GM23338 (cell line): ENCODE results near the gene HGFAC. TPM values are rescaled to one million over a fixed set of nuclear protein-coding genes. Genes with fewer than 3 reads are reported as not detected.
A peak's percentile ranks its signal among the peaks of the same experiment; 100 is the strongest.

Experiments used
- ATAC-seq: fragments of 200-7000 bp; cut with Tn5 transposase; 3 replicates; pipeline ENCODE4 v1.9.1; 2020
- DNase-seq: peaks from one replicate; pipeline ENCODE4 v3.0.0-alpha.2; 2015; ENCODE audit warnings: low spot score
- H2AFZ ChIP-seq: fragments of 200-600 bp; sonication (generic); 2 replicates; pipeline ENCODE4 v1.8.0; 2016; ENCODE audit warnings: antibody characterized with exemption, mild to moderate bottlenecking, moderate library complexity
- H3F3A ChIP-seq: fragments of 200-600 bp; sonication (generic); replicated peaks from 2 replicates; pipeline ENCODE4 v1.8.0; 2017; ENCODE audit warnings: antibody characterized with exemption, mixed run types, low read depth
- H3K27ac ChIP-seq: fragments of 200-600 bp; sonication (generic); 2 replicates; pipeline ENCODE4 v1.6.1; 2016; ENCODE audit warnings: low read depth
- H3K27me3 ChIP-seq: fragments of 200-600 bp; sonication (generic); 2 replicates; pipeline ENCODE4 v1.8.0; 2016; ENCODE audit warnings: mild to moderate bottlenecking, mixed run types, moderate library complexity; ENCODE audit not compliant: insufficient read depth
- H3K36me3 ChIP-seq: fragments of 200-600 bp; sonication (generic); 2 replicates; pipeline ENCODE4 v1.8.0; 2016; ENCODE audit warnings: mild to moderate bottlenecking; ENCODE audit not compliant: insufficient read depth
- H3K4me1 ChIP-seq: fragments of 200-600 bp; sonication (generic); 2 replicates; pipeline ENCODE4 v1.8.0; 2016; ENCODE audit warnings: mild to moderate bottlenecking, moderate library complexity; ENCODE audit not compliant: insufficient read depth
- H3K4me2 ChIP-seq: fragments of 200-600 bp; sonication (generic); 2 replicates; pipeline ENCODE4 v1.7.1; 2017; ENCODE audit warnings: mixed run types
- H3K4me3 ChIP-seq: fragments of 200-600 bp; sonication (generic); 2 replicates; pipeline ENCODE4 v1.6.1; 2016; ENCODE audit warnings: mixed run types
- H3K79me2 ChIP-seq: fragments of 200-600 bp; sonication (generic); replicated peaks from 2 replicates; pipeline ENCODE4 v1.8.0; 2017; ENCODE audit warnings: mild to moderate bottlenecking; ENCODE audit not compliant: insufficient read depth
- H3K9me2 ChIP-seq: fragments of 200-600 bp; sonication (generic); 2 replicates; pipeline ENCODE4 v1.8.0; 2017; ENCODE audit not compliant: insufficient read depth
- H4K20me1 ChIP-seq: fragments of 200-600 bp; sonication (generic); replicated peaks from 2 replicates; pipeline ENCODE4 v1.8.0; 2017; ENCODE audit warnings: mild to moderate bottlenecking; ENCODE audit not compliant: insufficient read depth
- H3K27ac Mint-ChIP-seq: 2 replicates; pipeline ENCODE4 v1.8.0; 2020; ENCODE audit warnings: inconsistent platforms, mild to moderate bottlenecking, moderate library complexity, mixed read lengths
- H3K27me3 Mint-ChIP-seq: 3 replicates; pipeline ENCODE4 v1.8.0; 2022; ENCODE audit warnings: low read depth, mild to moderate bottlenecking, moderate library complexity, mixed read lengths, inconsistent platforms; ENCODE audit not compliant: insufficient read depth, poor library complexity
- H3K36me3 Mint-ChIP-seq: 3 replicates; pipeline ENCODE4 v1.8.0; 2021; ENCODE audit warnings: low read depth, mild to moderate bottlenecking, inconsistent platforms, moderate library complexity, mixed read lengths
- H3K4me1 Mint-ChIP-seq: 3 replicates; pipeline ENCODE4 v1.8.0; 2020; ENCODE audit warnings: mild to moderate bottlenecking, inconsistent platforms, mixed read lengths
- H3K4me3 Mint-ChIP-seq: 3 replicates; pipeline ENCODE4 v1.8.0; 2021; ENCODE audit warnings: moderate library complexity, mild to moderate bottlenecking, inconsistent platforms, mixed read lengths
- H3K9me3 Mint-ChIP-seq: 3 replicates; pipeline ENCODE4 v1.8.0; 2020; ENCODE audit warnings: moderate library complexity, mild to moderate bottlenecking, inconsistent platforms, mixed read lengths
- CREB1 ChIP-seq: fragments of 250-450 bp; sonication (Bioruptor Pico); IDR thresholded peaks from 2 replicates; pipeline ENCODE4 v1.5.0; 2020; ENCODE audit warnings: low read depth, mild to moderate bottlenecking, moderate library complexity
- EZH2 ChIP-seq: fragments of 200-600 bp; sonication (generic); IDR thresholded peaks from one replicate; pipeline ENCODE4 v1.8.0; 2017; ENCODE audit warnings: antibody characterized with exemption, mild to moderate bottlenecking, low read depth; ENCODE audit not compliant: unreplicated experiment
- EZH2phosphoT487 ChIP-seq: fragments of 200-600 bp; sonication (generic); IDR thresholded peaks from one replicate; pipeline ENCODE4 v1.8.1; 2018; ENCODE audit warnings: antibody characterized with exemption; ENCODE audit not compliant: unreplicated experiment
- NANOG ChIP-seq: IDR thresholded peaks from 2 replicates; pipeline ENCODE4 v1.6.1; 2016; ENCODE audit warnings: antibody characterized with exemption, borderline replicate concordance
- POLR2AphosphoS5 ChIP-seq: IDR thresholded peaks from 2 replicates; pipeline ENCODE4 v1.6.1; 2016; ENCODE audit warnings: antibody characterized with exemption, low read depth
- ZNF114 ChIP-seq: fragments of 250-450 bp; sonication (Bioruptor Pico); IDR thresholded peaks from 2 replicates; pipeline ENCODE4 v1.5.0; 2020; ENCODE audit warnings: mild to moderate bottlenecking, moderate library complexity
- ZNF331 ChIP-seq: fragments of 250-450 bp; sonication (Bioruptor Pico); IDR thresholded peaks from 2 replicates; pipeline ENCODE4 v1.5.0; 2020; ENCODE audit warnings: low read depth, mild to moderate bottlenecking, moderate library complexity
- polyA plus RNA-seq: library from polyadenylated mRNA; unstranded; fragments of >200 nt; fragmentation: Nextera tagmentation; extraction: Ambion mirVana; gene quantifications from 2 replicates; pipeline ENCODE4 v1.2.1, GENCODE V29; 2016
- total RNA-seq: library from RNA; depleted of rRNA; stranded (reverse); fragments of >200 nt; shearing (Covaris generic); gene quantifications from 2 replicates; pipeline ENCODE4 v1.2.3, GENCODE V29; 2014
- TF ChIP-seq, protein P1 (sequence below): fragments of 250-450 bp; sonication (Bioruptor Pico); IDR thresholded peaks from 2 replicates; pipeline ENCODE4 v1.5.0; 2020; ENCODE audit warnings: mild to moderate bottlenecking, moderate library complexity
- TF ChIP-seq, protein P2 (sequence below): IDR thresholded peaks from one replicate; pipeline ENCODE4 v1.6.1; 2018; ENCODE audit warnings: antibody characterized with exemption; ENCODE audit not compliant: unreplicated experiment
- TF ChIP-seq, protein P3 (sequence below): IDR thresholded peaks from 2 replicates; pipeline ENCODE4 v1.6.1; 2016; ENCODE audit warnings: antibody characterized with exemption

Gene HGFAC
- total and polyA plus RNA-seq, 2 experiments from 2014 or later: 0.94 TPM; not detected in 1

DNA sequence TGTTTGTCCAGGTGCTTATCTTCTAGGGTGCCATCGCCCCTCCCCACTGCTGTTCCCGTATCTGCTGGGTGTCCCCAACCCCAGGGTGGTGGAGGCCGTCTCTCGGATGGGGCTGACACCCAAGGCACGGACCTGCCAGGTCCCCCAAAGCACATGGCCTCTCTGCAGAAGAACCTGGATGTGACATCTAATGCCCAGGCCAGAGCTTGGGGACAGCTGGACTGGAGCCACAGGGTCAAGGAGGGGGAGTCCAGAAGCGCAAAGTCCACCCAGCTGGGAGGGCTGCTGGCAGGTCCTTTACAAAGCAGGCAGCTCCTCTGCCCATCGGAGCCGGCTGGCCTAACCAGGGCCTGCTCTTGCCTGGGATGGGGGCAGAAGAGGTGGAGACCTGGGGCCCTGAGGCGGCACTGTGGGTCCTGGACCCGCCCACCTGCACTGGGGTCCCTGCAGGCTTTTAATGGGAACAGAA, 20.6 kb downstream of the HGFAC start:
- ATAC-seq (peak; percentile 4), DNase-seq (no peak)
- H3K27me3 ChIP-seq: peaks cover 42% of the 10 kb centered on the region
- no peak overlapping the region for H3K27ac ChIP-seq
- Mint-ChIP-seq H3K4me1 (no peaks in the 10 kb centered on the region; the same call in 2 of the 3 replicates), H3K9me3 (peaks cover 4% of the 10 kb centered on the region; the same call in 2 of the 3 replicates), H3K27ac (no peak overlapping the region), H3K4me3 (peak overlapping the region; percentile 54; the same call in 2 of the 3 replicates), H3K27me3 (peaks cover 58% of the 10 kb centered on the region), H3K36me3 (no peaks in the 10 kb centered on the region)
- H3K36me3 ChIP-seq: no peaks in the 10 kb centered on the region
- no peak overlapping the region for H2AFZ ChIP-seq
- H3K4me1 ChIP-seq: no peaks in the 10 kb centered on the region; the same call in 1 of the 2 replicates
- H3K4me2 ChIP-seq: 0 out of 2 replicates have a peak overlapping the region, but pooled peaks have one; percentile 67
- no peaks in the 10 kb centered on the region for H3F3A ChIP-seq
- no peaks in the 10 kb centered on the region for H4K20me1 ChIP-seq
- H3K4me3 ChIP-seq: no peak overlapping the region
- no peaks in the 10 kb centered on the region for H3K79me2 ChIP-seq
- TF ChIP-seq EZH2phosphoT487 (no peak), CREB1 (CRISPR knock-in tag) (no peak), EZH2 (no peak), POLR2AphosphoS5 (no peak), ZNF331 (CRISPR knock-in tag) (no peak), ZNF114 (CRISPR knock-in tag) (no peak), NANOG (no peak)
- TF ChIP-seq, protein P1, sequence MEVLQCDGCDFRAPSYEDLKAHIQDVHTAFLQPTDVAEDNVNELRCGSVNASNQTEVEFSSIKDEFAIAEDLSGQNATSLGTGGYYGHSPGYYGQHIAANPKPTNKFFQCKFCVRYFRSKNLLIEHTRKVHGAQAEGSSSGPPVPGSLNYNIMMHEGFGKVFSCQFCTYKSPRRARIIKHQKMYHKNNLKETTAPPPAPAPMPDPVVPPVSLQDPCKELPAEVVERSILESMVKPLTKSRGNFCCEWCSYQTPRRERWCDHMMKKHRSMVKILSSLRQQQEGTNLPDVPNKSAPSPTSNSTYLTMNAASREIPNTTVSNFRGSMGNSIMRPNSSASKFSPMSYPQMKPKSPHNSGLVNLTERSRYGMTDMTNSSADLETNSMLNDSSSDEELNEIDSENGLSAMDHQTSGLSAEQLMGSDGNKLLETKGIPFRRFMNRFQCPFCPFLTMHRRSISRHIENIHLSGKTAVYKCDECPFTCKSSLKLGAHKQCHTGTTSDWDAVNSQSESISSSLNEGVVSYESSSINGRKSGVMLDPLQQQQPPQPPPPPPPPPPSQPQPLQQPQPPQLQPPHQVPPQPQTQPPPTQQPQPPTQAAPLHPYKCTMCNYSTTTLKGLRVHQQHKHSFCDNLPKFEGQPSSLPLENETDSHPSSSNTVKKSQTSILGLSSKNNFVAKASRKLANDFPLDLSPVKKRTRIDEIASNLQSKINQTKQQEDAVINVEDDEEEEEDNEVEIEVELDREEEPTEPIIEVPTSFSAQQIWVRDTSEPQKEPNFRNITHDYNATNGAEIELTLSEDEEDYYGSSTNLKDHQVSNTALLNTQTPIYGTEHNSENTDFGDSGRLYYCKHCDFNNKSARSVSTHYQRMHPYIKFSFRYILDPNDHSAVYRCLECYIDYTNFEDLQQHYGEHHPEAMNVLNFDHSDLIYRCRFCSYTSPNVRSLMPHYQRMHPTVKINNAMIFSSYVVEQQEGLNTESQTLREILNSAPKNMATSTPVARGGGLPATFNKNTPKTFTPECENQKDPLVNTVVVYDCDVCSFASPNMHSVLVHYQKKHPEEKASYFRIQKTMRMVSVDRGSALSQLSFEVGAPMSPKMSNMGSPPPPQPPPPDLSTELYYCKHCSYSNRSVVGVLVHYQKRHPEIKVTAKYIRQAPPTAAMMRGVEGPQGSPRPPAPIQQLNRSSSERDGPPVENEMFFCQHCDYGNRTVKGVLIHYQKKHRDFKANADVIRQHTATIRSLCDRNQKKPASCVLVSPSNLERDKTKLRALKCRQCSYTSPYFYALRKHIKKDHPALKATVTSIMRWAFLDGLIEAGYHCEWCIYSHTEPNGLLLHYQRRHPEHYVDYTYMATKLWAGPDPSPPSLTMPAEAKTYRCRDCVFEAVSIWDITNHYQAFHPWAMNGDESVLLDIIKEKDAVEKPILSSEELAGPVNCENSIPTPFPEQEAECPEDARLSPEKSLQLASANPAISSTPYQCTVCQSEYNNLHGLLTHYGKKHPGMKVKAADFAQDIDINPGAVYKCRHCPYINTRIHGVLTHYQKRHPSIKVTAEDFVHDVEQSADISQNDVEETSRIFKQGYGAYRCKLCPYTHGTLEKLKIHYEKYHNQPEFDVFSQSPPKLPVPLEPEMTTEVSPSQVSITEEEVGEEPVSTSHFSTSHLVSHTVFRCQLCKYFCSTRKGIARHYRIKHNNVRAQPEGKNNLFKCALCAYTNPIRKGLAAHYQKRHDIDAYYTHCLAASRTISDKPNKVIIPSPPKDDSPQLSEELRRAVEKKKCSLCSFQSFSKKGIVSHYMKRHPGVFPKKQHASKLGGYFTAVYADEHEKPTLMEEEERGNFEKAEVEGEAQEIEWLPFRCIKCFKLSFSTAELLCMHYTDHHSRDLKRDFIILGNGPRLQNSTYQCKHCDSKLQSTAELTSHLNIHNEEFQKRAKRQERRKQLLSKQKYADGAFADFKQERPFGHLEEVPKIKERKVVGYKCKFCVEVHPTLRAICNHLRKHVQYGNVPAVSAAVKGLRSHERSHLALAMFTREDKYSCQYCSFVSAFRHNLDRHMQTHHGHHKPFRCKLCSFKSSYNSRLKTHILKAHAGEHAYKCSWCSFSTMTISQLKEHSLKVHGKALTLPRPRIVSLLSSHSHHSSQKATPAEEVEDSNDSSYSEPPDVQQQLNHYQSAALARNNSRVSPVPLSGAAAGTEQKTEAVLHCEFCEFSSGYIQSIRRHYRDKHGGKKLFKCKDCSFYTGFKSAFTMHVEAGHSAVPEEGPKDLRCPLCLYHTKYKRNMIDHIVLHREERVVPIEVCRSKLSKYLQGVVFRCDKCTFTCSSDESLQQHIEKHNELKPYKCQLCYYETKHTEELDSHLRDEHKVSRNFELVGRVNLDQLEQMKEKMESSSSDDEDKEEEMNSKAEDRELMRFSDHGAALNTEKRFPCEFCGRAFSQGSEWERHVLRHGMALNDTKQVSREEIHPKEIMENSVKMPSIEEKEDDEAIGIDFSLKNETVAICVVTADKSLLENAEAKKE: no peak
- TF ChIP-seq, protein P2, sequence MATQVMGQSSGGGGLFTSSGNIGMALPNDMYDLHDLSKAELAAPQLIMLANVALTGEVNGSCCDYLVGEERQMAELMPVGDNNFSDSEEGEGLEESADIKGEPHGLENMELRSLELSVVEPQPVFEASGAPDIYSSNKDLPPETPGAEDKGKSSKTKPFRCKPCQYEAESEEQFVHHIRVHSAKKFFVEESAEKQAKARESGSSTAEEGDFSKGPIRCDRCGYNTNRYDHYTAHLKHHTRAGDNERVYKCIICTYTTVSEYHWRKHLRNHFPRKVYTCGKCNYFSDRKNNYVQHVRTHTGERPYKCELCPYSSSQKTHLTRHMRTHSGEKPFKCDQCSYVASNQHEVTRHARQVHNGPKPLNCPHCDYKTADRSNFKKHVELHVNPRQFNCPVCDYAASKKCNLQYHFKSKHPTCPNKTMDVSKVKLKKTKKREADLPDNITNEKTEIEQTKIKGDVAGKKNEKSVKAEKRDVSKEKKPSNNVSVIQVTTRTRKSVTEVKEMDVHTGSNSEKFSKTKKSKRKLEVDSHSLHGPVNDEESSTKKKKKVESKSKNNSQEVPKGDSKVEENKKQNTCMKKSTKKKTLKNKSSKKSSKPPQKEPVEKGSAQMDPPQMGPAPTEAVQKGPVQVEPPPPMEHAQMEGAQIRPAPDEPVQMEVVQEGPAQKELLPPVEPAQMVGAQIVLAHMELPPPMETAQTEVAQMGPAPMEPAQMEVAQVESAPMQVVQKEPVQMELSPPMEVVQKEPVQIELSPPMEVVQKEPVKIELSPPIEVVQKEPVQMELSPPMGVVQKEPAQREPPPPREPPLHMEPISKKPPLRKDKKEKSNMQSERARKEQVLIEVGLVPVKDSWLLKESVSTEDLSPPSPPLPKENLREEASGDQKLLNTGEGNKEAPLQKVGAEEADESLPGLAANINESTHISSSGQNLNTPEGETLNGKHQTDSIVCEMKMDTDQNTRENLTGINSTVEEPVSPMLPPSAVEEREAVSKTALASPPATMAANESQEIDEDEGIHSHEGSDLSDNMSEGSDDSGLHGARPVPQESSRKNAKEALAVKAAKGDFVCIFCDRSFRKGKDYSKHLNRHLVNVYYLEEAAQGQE: no peak
- TF ChIP-seq, protein P3, sequence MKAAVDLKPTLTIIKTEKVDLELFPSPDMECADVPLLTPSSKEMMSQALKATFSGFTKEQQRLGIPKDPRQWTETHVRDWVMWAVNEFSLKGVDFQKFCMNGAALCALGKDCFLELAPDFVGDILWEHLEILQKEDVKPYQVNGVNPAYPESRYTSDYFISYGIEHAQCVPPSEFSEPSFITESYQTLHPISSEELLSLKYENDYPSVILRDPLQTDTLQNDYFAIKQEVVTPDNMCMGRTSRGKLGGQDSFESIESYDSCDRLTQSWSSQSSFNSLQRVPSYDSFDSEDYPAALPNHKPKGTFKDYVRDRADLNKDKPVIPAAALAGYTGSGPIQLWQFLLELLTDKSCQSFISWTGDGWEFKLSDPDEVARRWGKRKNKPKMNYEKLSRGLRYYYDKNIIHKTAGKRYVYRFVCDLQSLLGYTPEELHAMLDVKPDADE: no peak
- no peaks in the 10 kb centered on the region for H3K9me2 ChIP-seq
